Measurements from ENCODE around the gene TMEM175. TPM values are rescaled to one million over a fixed set of nuclear protein-coding genes. Genes with fewer than 3 reads are reported as not detected.

The TMEM175 gene
- total and polyA plus RNA-seq, 9 of the 15 experiments (the other 6 are each of a cell fraction or from before 2014, with no cell fraction given): 0.13 to 30.9 (median 9.4) TPM

DNA sequence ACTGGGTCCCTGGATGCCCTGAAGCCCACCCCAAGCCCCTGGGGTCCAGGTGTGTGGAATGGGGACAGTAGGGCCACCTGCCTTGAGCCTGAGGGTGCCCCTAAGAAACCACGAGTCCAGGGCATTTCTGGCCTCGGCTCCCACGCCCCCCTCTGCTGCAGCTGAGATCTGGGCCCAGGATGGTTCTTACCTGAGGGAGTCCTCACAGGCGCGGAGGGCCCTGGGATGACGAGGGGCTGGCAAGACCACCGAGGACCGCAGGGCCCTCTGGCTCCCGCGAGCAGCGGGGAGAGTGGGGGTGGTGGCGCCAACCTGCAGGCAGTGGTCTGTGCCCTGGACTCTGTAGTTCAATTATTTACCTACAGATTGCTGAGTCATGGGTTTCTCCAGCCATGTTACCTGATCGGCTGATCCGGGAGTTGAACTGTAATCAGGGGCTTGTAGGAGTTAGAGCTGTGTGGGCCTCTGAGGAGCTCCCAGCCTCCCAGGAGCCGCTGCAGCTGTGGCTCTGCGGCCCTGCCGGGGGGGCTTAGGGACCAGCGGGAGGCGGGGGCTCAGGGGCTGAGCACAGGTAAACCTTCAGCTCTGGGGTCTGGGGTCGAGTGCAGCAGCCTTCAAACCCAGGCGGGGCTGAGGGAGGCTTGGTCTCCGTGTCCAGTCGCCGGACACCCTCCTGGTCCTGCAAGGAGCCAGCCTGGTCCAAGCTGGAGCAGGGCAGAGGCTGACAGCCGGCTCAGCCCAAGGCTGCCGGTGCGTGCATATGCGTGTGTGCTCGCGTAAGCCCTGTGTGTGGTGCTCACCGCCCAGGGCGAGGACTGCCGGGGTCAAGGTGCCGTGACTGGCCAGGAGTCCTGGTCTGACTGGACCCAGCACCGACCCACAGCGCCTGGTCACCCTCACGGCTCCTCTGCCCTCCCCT lies 61.1 kb downstream of the TMEM175 start, which contains the start of gene SLC26A1 (continued):
- TF ChIP-seq, protein P1, sequence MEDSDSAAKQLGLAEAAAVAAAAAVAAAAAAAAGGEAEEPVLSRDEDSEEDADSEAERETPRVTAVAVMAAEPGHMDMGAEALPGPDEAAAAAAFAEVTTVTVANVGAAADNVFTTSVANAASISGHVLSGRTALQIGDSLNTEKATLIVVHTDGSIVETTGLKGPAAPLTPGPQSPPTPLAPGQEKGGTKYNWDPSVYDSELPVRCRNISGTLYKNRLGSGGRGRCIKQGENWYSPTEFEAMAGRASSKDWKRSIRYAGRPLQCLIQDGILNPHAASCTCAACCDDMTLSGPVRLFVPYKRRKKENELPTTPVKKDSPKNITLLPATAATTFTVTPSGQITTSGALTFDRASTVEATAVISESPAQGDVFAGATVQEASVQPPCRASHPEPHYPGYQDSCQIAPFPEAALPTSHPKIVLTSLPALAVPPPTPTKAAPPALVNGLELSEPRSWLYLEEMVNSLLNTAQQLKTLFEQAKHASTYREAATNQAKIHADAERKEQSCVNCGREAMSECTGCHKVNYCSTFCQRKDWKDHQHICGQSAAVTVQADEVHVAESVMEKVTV (CRISPR knock-in tag; IDR thresholded peaks at IDR 0.05): no peak
- TF ChIP-seq DLX4 (CRISPR knock-in tag; IDR thresholded peaks at IDR 0.05) (no peak), NR1H2 (CRISPR knock-in tag; IDR thresholded peaks at IDR 0.05) (no peak), STAT5A (IDR thresholded peaks at IDR 0.05; ENCODE audit: borderline replicate concordance, low read length) (no peak), MEIS2 (IDR thresholded peaks at IDR 0.05; ENCODE audit: partially characterized antibody) (no peak), TCF3 (CRISPR knock-in tag; IDR thresholded peaks at IDR 0.05) (no peak), BRD4 (IDR thresholded peaks at IDR 0.05) (no peak), ZNF75A (CRISPR knock-in tag; IDR thresholded peaks at IDR 0.05) (no peak), ZKSCAN8 (CRISPR knock-in tag; IDR thresholded peaks at IDR 0.05) (no peak), FOXJ2 (tag; IDR thresholded peaks at IDR 0.05) (no peak), RBM34 (IDR thresholded peaks at IDR 0.05; ENCODE audit: borderline replicate concordance, insufficient read depth, low read length) (no peak), ZNF274 (IDR thresholded peaks at IDR 0.05; ENCODE audit: borderline replicate concordance, low read depth, low read length) (no peak), HINFP (tag; conservative IDR thresholded peaks at IDR 0.05; ENCODE audit: low read depth) (no peak)
- TF ChIP-seq, protein P2, sequence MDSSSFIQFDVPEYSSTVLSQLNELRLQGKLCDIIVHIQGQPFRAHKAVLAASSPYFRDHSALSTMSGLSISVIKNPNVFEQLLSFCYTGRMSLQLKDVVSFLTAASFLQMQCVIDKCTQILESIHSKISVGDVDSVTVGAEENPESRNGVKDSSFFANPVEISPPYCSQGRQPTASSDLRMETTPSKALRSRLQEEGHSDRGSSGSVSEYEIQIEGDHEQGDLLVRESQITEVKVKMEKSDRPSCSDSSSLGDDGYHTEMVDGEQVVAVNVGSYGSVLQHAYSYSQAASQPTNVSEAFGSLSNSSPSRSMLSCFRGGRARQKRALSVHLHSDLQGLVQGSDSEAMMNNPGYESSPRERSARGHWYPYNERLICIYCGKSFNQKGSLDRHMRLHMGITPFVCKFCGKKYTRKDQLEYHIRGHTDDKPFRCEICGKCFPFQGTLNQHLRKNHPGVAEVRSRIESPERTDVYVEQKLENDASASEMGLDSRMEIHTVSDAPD (CRISPR knock-in tag; IDR thresholded peaks at IDR 0.05): no peak

Measured in K562 (cell line).